Measurements from ENCODE around the gene MYO1E.
A peak's percentile ranks its signal among the peaks of the same experiment; 100 is the strongest.
"Not testable (repeated sequence)": the region's sequence is repeated elsewhere in the genome, so short reads cannot be mapped to it uniquely, and the experiment has no call there.

MYO1E gene

DNA sequence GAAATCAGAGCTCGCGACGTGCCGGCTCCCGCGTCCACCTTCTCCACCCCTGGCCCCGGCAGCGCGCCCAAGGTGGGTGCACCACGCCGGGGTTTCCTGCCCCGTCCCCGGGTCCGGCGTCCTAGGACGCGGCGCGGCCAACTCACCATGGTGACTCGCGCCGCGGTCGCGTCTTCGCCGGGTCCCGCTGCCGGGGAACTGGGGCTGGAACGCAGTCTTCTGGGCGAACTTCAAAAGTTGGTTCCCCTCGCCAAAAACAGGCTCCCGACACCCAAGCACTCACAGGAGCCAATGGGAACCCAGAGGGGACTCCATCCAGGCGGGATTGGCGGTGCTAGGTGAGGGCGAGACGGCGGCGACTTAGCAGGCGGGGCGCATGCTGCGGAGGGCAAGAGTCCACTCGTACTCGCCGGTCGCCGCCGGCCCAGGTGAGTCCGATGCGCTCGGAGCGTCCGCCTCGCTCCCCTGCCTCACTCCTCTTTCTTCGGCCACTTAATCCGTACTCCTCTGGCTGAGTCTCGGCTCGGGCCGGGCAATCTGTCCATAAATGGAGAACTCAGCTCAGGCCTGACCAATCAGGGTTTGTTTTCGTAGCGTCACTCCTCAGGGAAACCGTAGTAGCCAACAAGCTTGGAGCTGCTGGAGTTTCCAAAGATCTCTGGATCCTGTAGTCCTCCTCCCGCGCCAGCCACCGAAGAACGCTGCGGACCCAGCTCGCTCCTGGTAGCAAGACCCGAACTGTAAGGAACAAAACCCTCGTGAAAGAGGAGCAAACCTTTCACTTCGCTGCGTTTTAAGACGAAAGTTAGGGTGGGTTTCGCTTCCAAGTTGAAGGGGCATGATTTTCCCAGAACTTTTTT is at the start of gene MYO1E:
Gene MYO1E, minus strand, starts transcription at position 520 of the 860 bp plus-strand sequence. Its CDS starts 371 bp downstream, at position 149.
- in situ Hi-C loops (cut with HindIII; ENCODE audit: low pct_unique_long_range_greater_than_20kb, low sequenced_read_pairs) = no loop called here

DNA sequence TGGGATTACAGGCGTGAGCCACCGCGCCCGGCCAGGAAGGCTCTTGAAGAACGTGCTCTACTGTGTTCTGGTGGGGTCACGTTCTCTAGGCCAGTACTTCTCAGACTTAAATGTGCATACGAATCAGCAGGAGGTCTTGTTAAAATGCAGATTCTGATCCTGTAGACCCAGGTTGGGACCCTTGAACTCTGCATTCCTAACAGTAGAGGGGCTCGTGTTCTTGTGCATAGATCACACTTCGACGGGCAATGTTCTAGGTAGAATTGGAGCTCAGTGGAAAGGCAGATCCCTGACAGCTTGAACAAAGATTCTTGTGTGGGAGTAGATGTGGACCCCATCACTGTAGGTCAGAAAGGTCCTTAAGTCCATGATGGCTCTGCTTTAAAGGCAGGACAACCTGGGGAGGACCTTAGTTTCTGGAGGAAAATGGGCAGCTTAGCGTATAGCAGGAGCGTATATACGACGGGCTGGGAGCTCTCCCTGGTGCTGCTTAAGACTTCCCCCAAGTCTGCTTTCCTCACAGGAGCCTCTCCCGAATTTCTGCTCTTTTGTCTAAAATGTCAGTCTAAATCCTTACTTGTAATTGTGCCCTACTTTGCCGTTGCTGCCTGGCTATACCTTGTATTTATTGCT is 48.4 kb upstream of the MYO1E start:
- in situ Hi-C loops (cut with HindIII; ENCODE audit: low pct_unique_long_range_greater_than_20kb, low sequenced_read_pairs) = no loop called here
- DNase-seq (ENCODE audit: low read depth in 1 of 2, low spot score in 1 of 2) = peak in 1 of 2 experiments; percentile 59
- TF ChIP-seq JUND (IDR thresholded peaks at IDR 0.05; ENCODE audit: low read depth) = no peak

More for the DNA sequence above, at the start of gene MYO1E:
- peak; percentile 97 to 99 for DNase-seq (ENCODE audit: low read depth in 1 of 2, low spot score in 1 of 2)
- TF ChIP-seq JUND (IDR thresholded peaks at IDR 0.05; ENCODE audit: low read depth) = no peak

DNA sequence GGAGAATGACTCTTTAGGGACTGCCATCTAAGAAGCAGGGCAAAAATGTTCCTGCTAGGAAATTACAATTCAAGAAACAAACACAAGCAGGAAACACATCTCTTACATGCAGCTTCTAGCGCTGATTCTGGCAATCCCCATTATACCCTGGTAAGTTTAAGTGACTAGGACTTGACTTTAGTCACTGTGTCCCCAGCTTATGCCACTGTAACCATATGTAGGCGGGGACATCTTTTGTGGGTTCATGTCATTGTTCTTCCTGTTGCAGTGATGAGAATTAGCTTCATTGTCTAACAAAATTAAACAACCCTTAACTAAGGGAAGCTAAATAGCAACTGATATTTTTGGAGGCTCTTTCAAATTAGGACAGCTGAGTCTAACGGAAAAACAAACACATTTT is 47.4 kb upstream of the MYO1E start:
- no peak for DNase-seq (ENCODE audit: low read depth in 1 of 2, low spot score in 1 of 2)
- no peak for TF ChIP-seq JUND (IDR thresholded peaks at IDR 0.05; ENCODE audit: low read depth)
- in situ Hi-C loops (cut with HindIII; ENCODE audit: low pct_unique_long_range_greater_than_20kb, low sequenced_read_pairs) = no loop called here

DNA sequence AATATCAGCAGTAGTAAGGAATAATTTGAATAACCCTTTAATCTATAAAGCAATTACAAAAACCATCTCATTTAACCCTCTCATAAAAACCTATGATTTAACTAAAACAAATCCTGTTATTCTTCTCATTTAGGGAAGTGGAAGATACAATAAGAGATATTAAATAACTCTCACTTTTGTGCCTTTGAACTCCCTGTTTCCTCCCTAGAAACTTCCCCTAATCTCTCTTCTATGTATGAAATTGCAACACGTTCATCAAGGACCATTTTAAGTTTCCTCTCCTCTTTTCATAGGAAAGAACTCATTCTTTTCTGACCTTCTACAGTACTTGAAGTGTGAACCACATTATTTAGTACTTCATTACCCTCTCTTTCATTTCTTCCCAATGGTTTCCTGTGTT is 46.5 kb upstream of the MYO1E start:
- no peak for DNase-seq (ENCODE audit: low read depth in 1 of 2, low spot score in 1 of 2)
- in situ Hi-C loops (cut with HindIII; ENCODE audit: low pct_unique_long_range_greater_than_20kb, low sequenced_read_pairs) = no loop called here
- TF ChIP-seq JUND (IDR thresholded peaks at IDR 0.05; ENCODE audit: low read depth) = no peak

- no peak for DNase-seq (ENCODE audit: low read depth in 1 of 2, low spot score in 1 of 2)
- in situ Hi-C loops (cut with HindIII; ENCODE audit: low pct_unique_long_range_greater_than_20kb, low sequenced_read_pairs) = no loop called here
- TF ChIP-seq JUND (IDR thresholded peaks at IDR 0.05; ENCODE audit: low read depth) = no peak
Observed at GRCh38 chr15:59416816-59417215, 44.1 kb upstream of the MYO1E start.

GRCh38 chr15:59413577-59413976 is 40.9 kb upstream of the MYO1E start:
- TF ChIP-seq JUND (IDR thresholded peaks at IDR 0.05; ENCODE audit: low read depth) = no peak
- in situ Hi-C loops (cut with HindIII; ENCODE audit: low pct_unique_long_range_greater_than_20kb, low sequenced_read_pairs) = no loop called here
- no peak for DNase-seq (ENCODE audit: low read depth in 1 of 2, low spot score in 1 of 2)

GRCh38 chr15:59410391-59410896 is 37.8 kb upstream of the MYO1E start:
- DNase-seq (ENCODE audit: low read depth in 1 of 2, low spot score in 1 of 2) = no peak
- no peak for TF ChIP-seq JUND (IDR thresholded peaks at IDR 0.05; ENCODE audit: low read depth)
- in situ Hi-C loops (cut with HindIII; ENCODE audit: low pct_unique_long_range_greater_than_20kb, low sequenced_read_pairs) = no loop called here

- in situ Hi-C loops (cut with HindIII; ENCODE audit: low pct_unique_long_range_greater_than_20kb, low sequenced_read_pairs) = no loop called here
- DNase-seq (ENCODE audit: low read depth in 1 of 2, low spot score in 1 of 2) = no peak
- TF ChIP-seq JUND (IDR thresholded peaks at IDR 0.05; ENCODE audit: low read depth) = no peak
Observed at GRCh38 chr15:59407946-59408345, 35.3 kb upstream of the MYO1E start.

DNA sequence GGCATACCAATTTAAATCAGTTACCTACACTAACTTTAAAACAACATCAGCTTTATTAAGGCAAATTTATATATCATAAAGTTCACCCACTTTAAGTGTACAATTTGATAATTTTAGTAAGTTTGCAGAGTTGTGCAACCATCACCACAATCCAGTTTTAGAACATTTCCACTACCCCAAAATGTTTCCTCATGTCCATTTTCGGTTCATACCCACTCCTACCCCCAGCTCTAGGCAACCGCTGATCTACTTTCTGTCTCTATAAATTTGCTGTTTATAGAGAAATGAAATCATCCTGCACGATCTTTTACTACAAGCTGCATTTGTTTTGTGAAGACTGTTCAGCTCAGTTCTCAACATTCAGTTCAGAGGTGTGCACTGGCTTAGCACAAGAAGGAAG is 33.8 kb upstream of the MYO1E start:
- DNase-seq (ENCODE audit: low read depth in 1 of 2, low spot score in 1 of 2) = no peak
- in situ Hi-C loops (cut with HindIII; ENCODE audit: low pct_unique_long_range_greater_than_20kb, low sequenced_read_pairs) = no loop called here
- no peak for TF ChIP-seq JUND (IDR thresholded peaks at IDR 0.05; ENCODE audit: low read depth)

GRCh38 chr15:59405079-59405478 is 32.4 kb upstream of the MYO1E start:
- in situ Hi-C loops (cut with HindIII; ENCODE audit: low pct_unique_long_range_greater_than_20kb, low sequenced_read_pairs) = no loop called here
- DNase-seq (ENCODE audit: low read depth in 1 of 2, low spot score in 1 of 2) = no peak
- TF ChIP-seq JUND (IDR thresholded peaks at IDR 0.05; ENCODE audit: low read depth) = no peak

GRCh38 chr15:59401824-59402569 is 29.3 kb upstream of the MYO1E start:
- in situ Hi-C loops (cut with HindIII; ENCODE audit: low pct_unique_long_range_greater_than_20kb, low sequenced_read_pairs) = no loop called here
- no peak for TF ChIP-seq JUND (IDR thresholded peaks at IDR 0.05; ENCODE audit: low read depth)
- DNase-seq (ENCODE audit: low read depth in 1 of 2, low spot score in 1 of 2) = no peak

GRCh38 chr15:59401051-59401823 is 28.6 kb upstream of the MYO1E start:
- DNase-seq (ENCODE audit: low read depth in 1 of 2, low spot score in 1 of 2); in situ Hi-C loops (cut with HindIII; ENCODE audit: low pct_unique_long_range_greater_than_20kb, low sequenced_read_pairs): not testable (repeated sequence)
